ENCODE results near the gene C9orf78. TPM values are rescaled to one million over a fixed set of nuclear protein-coding genes. Genes with fewer than 3 reads are reported as not detected.

The C9orf78 gene, protein sequence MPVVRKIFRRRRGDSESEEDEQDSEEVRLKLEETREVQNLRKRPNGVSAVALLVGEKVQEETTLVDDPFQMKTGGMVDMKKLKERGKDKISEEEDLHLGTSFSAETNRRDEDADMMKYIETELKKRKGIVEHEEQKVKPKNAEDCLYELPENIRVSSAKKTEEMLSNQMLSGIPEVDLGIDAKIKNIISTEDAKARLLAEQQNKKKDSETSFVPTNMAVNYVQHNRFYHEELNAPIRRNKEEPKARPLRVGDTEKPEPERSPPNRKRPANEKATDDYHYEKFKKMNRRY
- 10 to 100 TPM; 37.1 to 53.2 (median 44.5) TPM for total RNA-seq
- polyA plus RNA-seq, result 100 to 1,000 TPM in 1 of 3 donors, 10 to 100 TPM in 2; 73.0 to 157 (median 98.0) TPM
- long read RNA-seq, donor 1, transcript C9orf78-201 (9 exons, 1,795 nt), result major isoform, 46 of 57 reads
- long read RNA-seq, donor 1, partial matches to known transcripts, result 5 of 57 reads
- long read RNA-seq, donor 1, other reads (novel, unspliced or antisense), result 6 of 57 reads
- long read RNA-seq, donor 2, transcript C9orf78-201 (9 exons, 1,795 nt), result major isoform, 143 of 167 reads
- long read RNA-seq, donor 2, partial matches to known transcripts, result 3 of 167 reads
- long read RNA-seq, donor 2, other reads (novel, unspliced or antisense), result 21 of 167 reads

DNA sequence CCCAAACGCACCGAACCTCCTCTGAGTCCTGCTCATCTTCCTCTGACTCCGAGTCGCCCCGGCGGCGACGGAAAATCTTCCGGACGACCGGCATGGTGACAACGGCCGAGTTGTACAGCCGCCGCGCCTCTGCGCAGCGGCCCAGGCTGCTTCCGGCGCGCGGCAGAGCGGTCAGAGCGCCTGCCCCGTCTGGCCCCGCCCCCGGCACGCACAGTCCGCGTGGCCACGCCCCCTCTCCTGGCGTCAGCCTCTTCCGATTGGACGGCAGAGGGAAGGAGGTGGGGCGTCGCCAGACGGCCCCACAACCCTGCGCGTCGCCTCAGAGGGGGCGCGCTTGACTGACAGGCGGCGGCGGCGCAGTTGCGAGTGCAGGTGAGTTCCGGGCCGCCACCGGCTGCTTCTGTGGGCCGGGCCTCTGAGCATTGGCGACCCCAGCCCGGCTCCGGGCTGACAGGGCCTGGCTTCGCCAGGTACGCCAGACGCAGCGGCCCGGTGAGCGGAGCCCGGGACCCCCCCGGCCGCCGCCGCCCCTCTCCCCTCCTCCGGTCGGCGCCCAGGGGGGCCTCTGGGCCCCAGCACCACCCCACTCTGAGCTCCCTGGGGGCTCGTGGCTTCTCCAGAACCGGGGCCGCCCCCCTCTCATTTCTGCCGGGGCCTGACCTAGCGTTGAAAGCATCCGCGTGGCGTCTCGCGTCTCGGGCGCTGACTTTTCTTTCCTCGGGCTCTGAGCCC, at the start of gene C9orf78, which contains the start of gene USP20:
Gene C9orf78, minus strand, starts transcription at position 148 of the 732 bp plus-strand sequence. Its CDS starts 54 bp downstream, at position 94.
Gene USP20, plus strand, starts transcription at position 331 of the 732 bp plus-strand sequence. CDS start 17,098 bp downstream, outside the sequence.
- TF ChIP-seq, protein P1, sequence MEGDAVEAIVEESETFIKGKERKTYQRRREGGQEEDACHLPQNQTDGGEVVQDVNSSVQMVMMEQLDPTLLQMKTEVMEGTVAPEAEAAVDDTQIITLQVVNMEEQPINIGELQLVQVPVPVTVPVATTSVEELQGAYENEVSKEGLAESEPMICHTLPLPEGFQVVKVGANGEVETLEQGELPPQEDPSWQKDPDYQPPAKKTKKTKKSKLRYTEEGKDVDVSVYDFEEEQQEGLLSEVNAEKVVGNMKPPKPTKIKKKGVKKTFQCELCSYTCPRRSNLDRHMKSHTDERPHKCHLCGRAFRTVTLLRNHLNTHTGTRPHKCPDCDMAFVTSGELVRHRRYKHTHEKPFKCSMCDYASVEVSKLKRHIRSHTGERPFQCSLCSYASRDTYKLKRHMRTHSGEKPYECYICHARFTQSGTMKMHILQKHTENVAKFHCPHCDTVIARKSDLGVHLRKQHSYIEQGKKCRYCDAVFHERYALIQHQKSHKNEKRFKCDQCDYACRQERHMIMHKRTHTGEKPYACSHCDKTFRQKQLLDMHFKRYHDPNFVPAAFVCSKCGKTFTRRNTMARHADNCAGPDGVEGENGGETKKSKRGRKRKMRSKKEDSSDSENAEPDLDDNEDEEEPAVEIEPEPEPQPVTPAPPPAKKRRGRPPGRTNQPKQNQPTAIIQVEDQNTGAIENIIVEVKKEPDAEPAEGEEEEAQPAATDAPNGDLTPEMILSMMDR (IDR thresholded peaks at IDR 0.05), result no peak
- no peaks in the 10 kb centered on the region for H3K9me3 ChIP-seq
- peak within 1 kb of the TSS; percentile 90 for H3K4me3 ChIP-seq
- H3K27me3 ChIP-seq (ENCODE audit: insufficient read depth in 3 of 3, low read length in 2 of 3), result no peaks in the 10 kb centered on the region
- WGBS, 3 donors, result 0 to 1% (median 0%) methylated on average over 47 to 80 of the region's 81 CpGs
- intact Hi-C loops (cut with DNase I), result no loop called here
- ATAC-seq (peak; percentile 99 to 100 (median 100)), DNase-seq (peak; percentile 97 to 99)
- peaks cover 0 to 49% of the 10 kb centered on the region in 2 donors for H3K36me3 ChIP-seq (ENCODE audit: insufficient read depth in 1 of 2, low read depth in 1 of 2)
- peak within 1 kb of the TSS; percentile 94 for H3K27ac ChIP-seq
- peaks cover 22% of the 10 kb centered on the region for H3K4me1 ChIP-seq

DNA sequence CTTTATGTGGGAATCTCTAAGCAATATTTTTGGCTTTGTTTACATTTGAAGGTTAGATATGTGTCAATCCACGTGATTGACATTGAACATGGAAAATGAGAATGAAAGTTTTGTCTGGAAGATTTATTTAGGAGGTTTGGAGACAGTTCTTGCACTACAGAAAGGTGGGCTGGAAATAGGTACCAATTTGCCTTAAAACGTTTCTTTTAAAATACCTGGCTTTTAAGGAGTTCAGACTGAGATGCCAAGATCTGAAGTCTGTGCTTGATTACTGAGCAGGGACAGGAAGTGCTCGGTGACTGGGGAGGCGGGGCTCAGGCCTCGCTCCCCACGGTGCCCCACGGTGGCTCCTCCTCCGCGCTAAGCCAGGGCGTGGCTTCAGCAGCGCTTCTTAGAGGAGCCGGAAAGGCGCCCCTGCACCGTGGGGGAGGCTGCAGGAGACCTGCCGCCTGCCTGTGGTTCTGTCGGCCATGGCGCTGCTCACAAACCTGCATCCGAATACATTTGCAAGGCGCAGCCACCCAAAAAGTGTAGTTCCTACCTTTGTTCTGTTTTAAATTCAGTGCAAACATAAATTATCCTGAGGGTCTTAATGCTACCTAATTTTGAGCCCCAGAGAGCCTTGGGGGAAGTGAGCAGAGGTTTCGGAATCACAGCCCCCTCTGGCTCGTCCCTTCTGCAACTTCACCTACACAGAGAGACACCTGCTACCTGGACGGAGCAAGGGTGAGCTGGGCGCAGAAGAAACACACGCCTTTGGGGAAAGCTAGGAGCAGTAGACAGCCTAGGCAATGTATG, 49.3 kb upstream of the C9orf78 start:
- peaks cover 18% of the 10 kb centered on the region for H3K4me1 ChIP-seq

DNA sequence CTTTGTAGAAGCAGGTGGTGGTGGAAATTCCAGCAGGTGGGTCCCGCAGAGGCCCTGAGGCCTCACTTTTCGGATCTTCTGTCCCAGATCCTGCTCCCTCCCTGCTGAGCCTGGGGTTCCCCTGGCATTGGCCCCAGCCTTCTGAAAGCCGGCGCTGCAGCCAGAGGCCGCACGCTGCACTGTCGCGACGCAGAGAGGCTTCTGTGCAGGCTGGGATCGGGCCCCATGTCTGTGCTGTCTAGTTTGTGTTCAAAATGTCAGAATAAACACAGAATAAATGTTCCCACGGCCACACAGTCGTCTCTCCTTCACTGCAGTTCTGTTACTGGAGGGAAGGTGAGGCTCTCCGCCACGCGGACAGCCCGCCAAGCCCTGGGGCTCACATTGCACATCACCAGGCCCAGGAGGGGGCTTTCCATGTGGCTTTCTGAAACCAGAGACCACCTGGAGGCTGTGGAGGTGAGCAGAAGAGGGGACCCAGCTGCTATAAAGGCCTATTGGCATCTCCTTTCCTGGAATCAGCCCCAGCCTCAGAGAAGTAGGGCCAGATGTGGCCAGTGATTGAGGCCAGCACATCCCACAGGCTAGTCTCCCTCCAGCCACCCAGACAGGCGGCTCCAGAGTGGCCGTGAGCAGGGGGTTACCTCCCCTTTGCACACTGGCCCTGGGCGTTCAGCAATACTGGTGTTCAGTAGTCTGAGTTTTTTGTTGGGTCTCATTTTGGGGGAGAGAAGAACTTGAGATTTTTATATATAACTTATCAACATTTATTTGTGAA, 46.7 kb upstream of the C9orf78 start:
- intact Hi-C loops (cut with DNase I), result loop anchor here in 1 of 2 donors (10.0 kb wide), 1 partner anchor 353 kb away; no protein-coding TSS in a partner anchor
- Histone ChIP-seq H3K4me3 (no peak overlapping the region), H3K9me3 (no peaks in the 10 kb centered on the region), H3K27me3 (ENCODE audit: insufficient read depth in 3 of 3, low read length in 2 of 3) (no peaks in the 10 kb centered on the region), H3K4me1 (peaks cover 18% of the 10 kb centered on the region), H3K36me3 (ENCODE audit: insufficient read depth in 1 of 2, low read depth in 1 of 2) (peaks cover 0 to 37% of the 10 kb centered on the region in 2 donors), H3K27ac (no peak overlapping the region)
- ATAC-seq (no peak), DNase-seq (no peak)
- TF ChIP-seq, protein P1 (IDR thresholded peaks at IDR 0.05), result no peak
- WGBS, 3 donors, result 73 to 81% (median 73%) methylated on average over 19 of the region's 19 CpGs

More for the DNA sequence above, 49.3 kb upstream of the C9orf78 start:
- intact Hi-C loops (cut with DNase I), result loop anchor here (2.0 to 10.0 kb wide), 5 partner anchors 158 to 353 kb away; partner anchors contain the start of genes FNBP1 (in 1 of the 2) and GPR107 (in 1 of the 2)
- 19 to 21% (median 21%) methylated on average over 24 of the region's 24 CpGs for WGBS, 3 donors
- ATAC-seq, result peak; percentile 69 to 84 (median 74)
- TF ChIP-seq, protein P1 (IDR thresholded peaks at IDR 0.05), result no peak
- Histone ChIP-seq H3K27me3 (ENCODE audit: insufficient read depth in 3 of 3, low read length in 2 of 3) (no peaks in the 10 kb centered on the region), H3K4me3 (peak overlapping the region; percentile 55), H3K36me3 (ENCODE audit: insufficient read depth in 1 of 2, low read depth in 1 of 2) (peaks cover 0 to 45% of the 10 kb centered on the region in 2 donors), H3K27ac (peak overlapping the region; percentile 66), H3K9me3 (no peaks in the 10 kb centered on the region)
- peak; percentile 89 to 92 for DNase-seq
